Effector memory CD4-positive, alpha-beta T cell (primary cell): ENCODE measurements around the gene LHX2.
A peak's percentile ranks its signal among the peaks of the same experiment; 100 is the strongest.

Experiments
- DNase-seq, 3 donors: peaks; one replicate each; pipeline ENCODE4 v3.0.0-alpha.2; 2020
- H3K27ac ChIP-seq: 2 replicates; pipeline ENCODE4 v1.7.0; 2013; ENCODE audit warnings: mild to moderate bottlenecking, low read length, moderate library complexity; ENCODE audit not compliant: insufficient read depth, poor library complexity, severe bottlenecking
- H3K27me3 ChIP-seq: replicated peaks from 2 replicates; pipeline ENCODE4 v1.7.0; 2013; ENCODE audit warnings: mild to moderate bottlenecking, low read length; ENCODE audit not compliant: insufficient read depth, control insufficient read depth, poor library complexity, severe bottlenecking
- H3K36me3 ChIP-seq: 2 replicates; pipeline ENCODE4 v1.7.0; 2013; ENCODE audit warnings: mild to moderate bottlenecking, low read length, moderate library complexity; ENCODE audit not compliant: control insufficient read depth, insufficient read depth
- H3K4me1 ChIP-seq: 2 replicates; pipeline ENCODE4 v1.7.0; 2013; ENCODE audit warnings: low read length, mild to moderate bottlenecking; ENCODE audit not compliant: control insufficient read depth, insufficient read depth, poor library complexity, severe bottlenecking
- H3K4me3 ChIP-seq: 2 replicates; pipeline ENCODE4 v1.7.0; 2013; ENCODE audit warnings: low read length, low read depth, mild to moderate bottlenecking; ENCODE audit not compliant: insufficient read depth, poor library complexity, severe bottlenecking
- H3K9me3 ChIP-seq: 2 replicates; pipeline ENCODE4 v1.7.0; 2013; ENCODE audit warnings: mild to moderate bottlenecking, low read length, moderate library complexity; ENCODE audit not compliant: control insufficient read depth

Gene LHX2

DNA sequence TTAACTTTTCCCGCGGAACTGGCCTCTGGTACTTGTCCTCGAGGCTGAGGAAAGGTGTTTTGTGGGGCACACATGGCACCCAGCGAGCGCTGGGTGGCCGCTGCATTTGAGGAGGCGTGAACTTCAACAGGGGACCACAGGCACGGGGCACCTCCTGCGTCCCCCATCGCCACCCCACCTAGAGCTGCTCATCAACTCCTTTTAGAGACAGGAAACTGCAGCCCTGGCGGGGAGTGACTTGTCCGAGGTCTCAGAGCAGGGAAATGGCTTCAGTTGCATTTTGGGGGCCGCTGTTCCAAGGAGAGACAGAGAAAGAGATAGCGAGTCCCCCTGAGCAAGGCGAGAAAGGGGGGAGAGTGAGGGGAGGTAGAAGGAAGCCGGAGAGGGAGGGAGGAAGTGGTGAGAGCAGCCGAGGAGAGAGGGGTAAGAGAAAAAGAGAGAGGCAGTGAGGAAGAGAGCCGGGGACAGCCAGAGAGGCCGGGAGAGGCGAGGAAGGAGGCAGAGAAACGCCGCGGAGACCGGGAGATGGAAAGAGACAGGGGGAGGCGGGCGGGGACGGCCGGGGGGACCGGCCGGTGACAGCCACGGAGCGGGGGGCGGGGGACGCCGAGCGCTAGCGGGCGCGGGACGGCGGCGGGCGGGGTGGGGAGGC is 12.5 kb upstream of the LHX2 start:
- Histone ChIP-seq H3K27me3 (peaks cover 45% of the 10 kb centered on the region), H3K4me3 (peak overlapping the region; percentile 25), H3K27ac (no peak overlapping the region)

DNA sequence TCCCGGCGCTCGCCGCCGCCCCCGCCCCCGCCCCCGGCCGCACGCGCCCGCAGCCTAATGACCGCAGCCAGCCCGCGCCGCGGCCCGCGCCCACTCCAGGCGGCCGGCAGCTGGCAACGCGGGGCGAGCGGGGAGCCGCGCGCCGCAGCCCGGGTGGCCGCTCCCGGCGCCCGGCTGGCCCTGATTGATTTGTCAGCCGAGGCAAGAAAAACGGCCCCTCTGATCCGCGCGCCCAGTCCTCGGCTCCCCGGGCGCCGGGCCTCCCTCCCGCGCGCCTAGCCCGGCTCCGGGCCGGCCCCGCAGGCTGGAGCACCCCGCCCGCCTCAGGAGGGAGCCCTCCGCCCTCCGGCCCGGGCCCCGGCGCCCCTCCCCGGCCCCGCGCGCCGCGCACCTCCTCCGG is 11.9 kb upstream of the LHX2 start:
- H3K9me3 ChIP-seq, result no peaks in the 10 kb centered on the region
- H3K27ac ChIP-seq, result no peak overlapping the region
- no peaks in the 10 kb centered on the region for H3K36me3 ChIP-seq
- DNase-seq, result no peak
- peaks cover 5% of the 10 kb centered on the region for H3K4me1 ChIP-seq
- no peak overlapping the region for H3K4me3 ChIP-seq
- H3K27me3 ChIP-seq, result peaks cover 45% of the 10 kb centered on the region

More for the DNA sequence above, 12.5 kb upstream of the LHX2 start:
- Histone ChIP-seq H3K9me3 (no peaks in the 10 kb centered on the region), H3K4me1 (peaks cover 5% of the 10 kb centered on the region), H3K36me3 (no peaks in the 10 kb centered on the region)
- DNase-seq, result no peak

DNA sequence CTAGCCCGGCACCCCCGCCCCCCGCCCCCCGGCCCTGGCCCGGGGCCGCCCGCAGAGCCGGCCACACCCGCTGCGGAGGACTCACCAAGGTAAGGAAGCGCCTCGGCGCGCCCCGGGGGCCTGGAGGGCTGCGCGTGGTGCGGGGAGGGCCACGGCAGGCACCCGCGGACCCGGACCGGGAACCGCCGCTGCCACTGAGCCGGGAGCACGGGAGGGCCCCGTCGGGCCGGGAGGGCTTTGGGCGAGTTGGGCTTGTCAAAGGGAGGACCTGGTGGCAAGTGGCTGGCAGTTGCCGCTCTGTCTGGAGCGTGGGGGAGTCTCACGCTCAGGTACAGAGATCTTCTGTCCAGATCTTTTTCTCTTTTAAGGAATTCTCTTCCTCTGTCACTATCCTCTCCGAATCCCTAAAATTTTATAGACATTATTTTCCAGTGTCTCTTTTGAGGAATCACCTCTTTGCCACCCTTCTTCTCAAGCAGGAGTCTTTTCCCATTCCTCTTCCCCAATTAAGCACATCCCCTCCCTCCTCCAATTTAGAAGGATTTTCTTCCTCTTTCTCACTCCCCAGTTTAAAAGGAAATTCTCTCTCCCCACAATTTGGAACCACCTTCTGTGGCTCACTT is 11.3 kb upstream of the LHX2 start:
- no peaks in the 10 kb centered on the region for H3K9me3 ChIP-seq
- no peak for DNase-seq
- H3K4me1 ChIP-seq, result peaks cover 5% of the 10 kb centered on the region
- H3K27me3 ChIP-seq, result peaks cover 50% of the 10 kb centered on the region
- no peaks in the 10 kb centered on the region for H3K36me3 ChIP-seq
- no peak overlapping the region for H3K4me3 ChIP-seq
- H3K27ac ChIP-seq, result no peak overlapping the region

DNA sequence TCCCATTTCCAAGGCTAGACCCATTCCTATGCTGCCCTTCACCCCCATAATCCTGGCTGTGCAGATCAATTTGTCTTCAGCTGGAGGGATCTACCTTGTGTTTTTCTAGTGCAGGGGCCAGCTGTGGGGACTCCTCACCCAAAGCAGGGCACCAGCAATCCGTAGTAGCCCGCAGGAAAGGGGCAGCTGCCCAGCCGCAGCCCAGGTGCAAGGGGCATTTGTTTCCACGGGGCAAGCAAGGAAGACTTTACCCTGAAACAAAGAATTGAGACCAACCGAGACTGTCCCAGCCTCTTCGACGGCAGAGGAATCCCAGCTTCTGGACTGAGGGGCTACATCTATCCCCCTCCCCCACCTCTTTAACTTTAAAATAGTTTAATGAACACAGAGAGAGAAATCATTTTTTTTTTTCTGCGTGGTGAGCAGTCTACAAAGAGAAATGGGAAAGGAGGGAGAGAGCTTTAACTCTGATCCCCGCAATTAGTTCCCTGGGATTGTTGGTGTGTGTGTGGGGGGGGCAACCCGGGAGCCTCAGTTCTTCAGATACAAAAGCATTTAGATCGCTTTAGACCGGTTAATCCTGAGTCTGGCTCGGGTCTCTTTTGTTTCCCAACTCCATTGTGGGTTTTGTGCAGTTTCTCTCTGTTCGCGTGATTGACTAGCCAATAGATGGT is 10.6 kb upstream of the LHX2 start:
- Histone ChIP-seq H3K9me3 (no peaks in the 10 kb centered on the region), H3K27me3 (peaks cover 54% of the 10 kb centered on the region), H3K27ac (no peak overlapping the region), H3K4me1 (peaks cover 5% of the 10 kb centered on the region), H3K36me3 (no peaks in the 10 kb centered on the region), H3K4me3 (no peak overlapping the region)
- DNase-seq, result no peak

DNA sequence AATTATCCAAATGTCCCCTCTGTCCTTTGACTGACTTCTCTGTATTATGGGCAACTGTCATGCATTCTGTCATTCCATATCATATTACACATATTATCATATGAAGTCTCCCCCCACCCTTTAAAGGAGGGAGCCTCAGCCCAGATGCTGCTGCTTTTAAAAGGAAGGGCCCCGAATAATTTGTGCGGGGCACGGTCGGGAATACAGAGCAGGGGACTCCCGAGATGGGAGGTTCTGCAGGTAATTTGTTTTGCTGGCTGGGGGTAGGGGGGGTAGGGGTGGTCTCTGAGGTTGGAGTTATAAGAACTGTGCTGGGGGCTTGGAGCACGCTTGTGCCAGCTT is 10.1 kb upstream of the LHX2 start:
- no peaks in the 10 kb centered on the region for H3K36me3 ChIP-seq

DNA sequence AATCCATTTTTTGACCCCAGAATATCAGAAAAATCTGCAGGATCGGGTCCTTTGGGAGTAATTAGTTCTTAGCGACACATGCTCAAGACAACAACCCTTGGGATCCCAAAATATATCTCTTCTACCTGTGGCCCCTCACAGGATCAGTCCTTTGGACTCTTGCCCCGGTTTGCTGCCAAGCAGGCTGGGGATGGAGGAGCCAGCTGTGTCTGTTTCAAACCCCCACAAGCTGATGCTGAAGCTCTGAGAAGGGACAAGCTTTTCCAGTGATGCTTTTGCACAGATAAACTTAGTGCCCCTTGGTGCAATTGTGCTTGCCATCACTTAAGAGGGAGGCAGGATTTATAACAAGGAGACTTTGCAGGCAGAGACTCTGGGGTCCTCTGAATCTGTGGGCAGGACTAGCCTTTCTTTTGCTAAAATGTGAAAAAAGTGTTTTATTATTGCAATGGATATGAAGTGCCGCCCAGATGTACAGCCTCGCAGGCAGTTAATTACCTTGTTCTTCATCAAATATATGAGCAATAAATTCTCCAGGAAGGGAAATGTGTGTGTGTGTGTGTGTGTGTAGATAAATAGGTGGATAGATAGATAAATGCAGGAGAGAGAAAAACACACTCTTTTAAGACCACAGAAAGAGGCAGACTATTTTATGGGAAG is 9.6 kb upstream of the LHX2 start:
- Histone ChIP-seq H3K4me3 (no peak overlapping the region), H3K36me3 (no peaks in the 10 kb centered on the region), H3K27me3 (peaks cover 61% of the 10 kb centered on the region), H3K9me3 (no peaks in the 10 kb centered on the region), H3K27ac (no peak overlapping the region), H3K4me1 (peaks cover 5% of the 10 kb centered on the region)
- no peak for DNase-seq

More for the DNA sequence above, 10.1 kb upstream of the LHX2 start:
- Histone ChIP-seq H3K9me3 (no peaks in the 10 kb centered on the region), H3K27me3 (peaks cover 57% of the 10 kb centered on the region), H3K4me1 (peaks cover 5% of the 10 kb centered on the region), H3K27ac (no peak overlapping the region), H3K4me3 (no peak overlapping the region)
- no peak for DNase-seq

DNA sequence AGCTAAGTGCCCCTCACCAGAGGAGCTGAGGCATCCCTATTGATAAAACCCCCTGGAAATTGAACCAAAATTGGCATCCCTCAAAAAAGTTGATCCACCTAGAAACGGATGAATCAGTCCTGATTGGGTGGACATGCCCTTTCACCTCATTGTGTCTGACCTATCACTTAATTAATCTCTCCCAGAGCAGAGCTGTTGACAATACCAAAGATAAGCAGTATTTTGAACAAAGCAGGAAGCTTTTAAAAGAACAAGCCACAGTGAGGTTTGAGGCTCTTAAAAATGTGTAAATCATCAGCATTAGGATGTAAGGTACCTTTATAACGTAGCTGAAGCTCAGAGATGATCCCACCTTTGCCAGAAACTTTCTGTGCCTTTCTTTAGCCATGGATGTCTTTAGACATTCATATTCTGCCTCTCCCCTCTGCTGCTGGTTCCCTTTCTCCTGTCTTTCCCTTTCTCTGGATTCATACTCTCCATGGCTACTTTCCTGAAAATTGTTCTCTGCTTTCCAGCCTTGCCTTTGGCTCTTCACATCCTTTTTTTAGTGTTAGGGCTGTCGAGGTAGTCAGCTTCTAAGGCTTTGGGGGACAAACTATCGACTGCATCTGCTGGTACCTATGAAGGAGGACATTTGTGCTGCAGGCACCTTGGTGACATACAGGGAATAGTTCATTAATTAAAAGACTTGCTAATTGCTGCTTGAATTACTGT is 7.8 kb upstream of the LHX2 start:
- H3K9me3 ChIP-seq, result no peaks in the 10 kb centered on the region
- DNase-seq, result no peak
- peaks cover 62% of the 10 kb centered on the region for H3K27me3 ChIP-seq
- peaks cover 6% of the 10 kb centered on the region for H3K4me1 ChIP-seq
- H3K36me3 ChIP-seq, result no peaks in the 10 kb centered on the region
- H3K27ac ChIP-seq, result no peak overlapping the region
- no peak overlapping the region for H3K4me3 ChIP-seq

DNA sequence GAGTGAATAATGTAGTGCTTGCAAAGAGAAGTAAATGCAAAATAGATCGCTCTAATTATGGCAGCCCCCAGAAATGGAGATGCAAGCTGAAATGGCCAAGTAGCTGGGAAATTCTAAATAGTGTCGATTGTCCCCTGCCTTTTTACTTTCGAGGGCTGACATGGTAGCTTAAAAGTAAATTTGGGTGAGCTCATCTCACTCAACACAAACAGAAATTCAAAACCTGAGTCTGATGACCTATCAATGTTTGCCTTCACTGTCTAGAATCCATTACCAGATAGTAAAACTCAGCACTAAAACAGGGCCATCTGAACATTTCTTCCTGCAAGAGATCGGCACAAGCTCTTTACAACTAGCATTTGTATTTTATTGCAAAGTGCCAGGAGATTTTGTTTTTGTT is 7.0 kb upstream of the LHX2 start:
- Histone ChIP-seq H3K27ac (no peak overlapping the region), H3K4me3 (no peak overlapping the region), H3K4me1 (peaks cover 10% of the 10 kb centered on the region), H3K36me3 (no peaks in the 10 kb centered on the region), H3K27me3 (peaks cover 64% of the 10 kb centered on the region), H3K9me3 (no peaks in the 10 kb centered on the region)
- no peak for DNase-seq

DNA sequence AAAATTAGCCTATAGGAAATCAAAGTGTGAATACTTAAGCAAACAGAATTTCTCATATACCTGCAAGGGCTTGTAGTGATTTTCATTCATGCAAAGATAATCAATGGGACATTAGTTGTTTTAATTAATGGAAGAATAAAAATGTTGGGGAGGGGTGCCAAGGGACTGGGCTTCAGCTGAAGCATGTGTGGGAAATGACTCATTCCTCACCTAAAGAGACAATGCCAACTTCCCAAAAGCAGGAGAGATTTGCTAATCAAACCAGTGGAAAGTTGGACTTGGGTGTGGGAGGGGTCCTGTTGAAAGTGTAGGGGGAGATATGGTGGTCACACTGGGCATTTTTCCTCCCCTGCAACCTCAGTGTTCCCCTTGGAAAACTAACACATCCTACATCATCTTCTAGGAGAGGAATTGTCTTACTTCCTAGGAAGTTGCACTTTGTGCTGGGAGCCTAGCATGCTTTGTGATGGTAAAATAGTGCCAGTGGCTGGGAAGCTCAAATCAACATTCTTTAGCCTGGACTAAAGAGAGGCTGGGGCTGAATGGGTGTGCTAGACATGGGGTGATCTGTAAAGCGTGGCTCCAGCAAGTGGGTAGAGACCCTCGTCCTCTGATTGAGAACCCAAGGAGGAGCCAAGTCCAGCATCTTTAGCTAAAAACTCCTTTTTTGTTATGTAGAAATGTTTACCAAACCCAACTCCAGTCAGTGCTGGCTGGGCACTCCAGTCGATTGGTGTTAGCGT is 6.4 kb upstream of the LHX2 start:
- H3K27me3 ChIP-seq, result peaks cover 67% of the 10 kb centered on the region
- H3K9me3 ChIP-seq, result no peaks in the 10 kb centered on the region

More for the DNA sequence above, 6.4 kb upstream of the LHX2 start:
- Histone ChIP-seq H3K4me1 (peaks cover 10% of the 10 kb centered on the region), H3K4me3 (no peak overlapping the region), H3K36me3 (no peaks in the 10 kb centered on the region), H3K27ac (no peak overlapping the region)
- DNase-seq, result no peak
